HCT116 (cell line): ENCODE results near the gene TEDC1. TPM values are rescaled to one million over a fixed set of nuclear protein-coding genes. Genes with fewer than 3 reads are reported as not detected.

ENCODE experiments used
- ATAC-seq: fragments of 200-7000 bp; cut with Tn5 transposase; 2 replicates; pipeline ENCODE4 v1.9.1; 2020; ENCODE audit warnings: mild to moderate bottlenecking, moderate library complexity
- BruUV-seq: library from RNA; stranded (reverse); fragments of 400-500 nt; replicated peaks from 2 replicates; lab custom pipeline; 2021; lab: Mats Ljungman, UMichigan
- CTCF ChIA-PET: fragments of 300-600 bp; sonication (Branson Sonifier 250); formaldehyde crosslinking; loops from one replicate; lab custom pipeline; 2021; ENCODE audit warnings: antibody characterized with exemption; lab: Charles Lee
- POLR2A ChIA-PET: fragments of 300-600, 350-600 bp; sonication (Branson Sonifier 250); formaldehyde crosslinking; loops from one replicate; lab custom pipeline; 2021; ENCODE audit warnings: antibody characterized with exemption; lab: Charles Lee
- RAD21 ChIA-PET, 2 experiments: fragments of 300-600 bp; sonication (Branson Sonifier 250); formaldehyde crosslinking; loops; one replicate each; lab custom pipeline; 2023; ENCODE audit warnings: low total read pairs in 2 of 2; ENCODE audit not compliant: uncharacterized antibody in 2 of 2, unreplicated experiment in 2 of 2, low non-redundant PET in 1 of 2; lab: Charles Lee
- DNase-seq: peaks from one replicate; pipeline ENCODE4 v3.0.0-alpha.2; 2010; ENCODE audit warnings: low read depth, low spot score
- H2AFZ ChIP-seq: fragments of 200-600 bp; shearing (Covaris generic), sonication (generic); 2 replicates; pipeline ENCODE4 v1.6.1; 2017; ENCODE audit warnings: low read depth, mixed run types, mixed read lengths, antibody characterized with exemption, low read length; ENCODE audit not compliant: poor library complexity, severe bottlenecking
- H3K27ac ChIP-seq: 2 replicates; pipeline ENCODE4 v1.5.1; 2012; ENCODE audit warnings: low read depth, low read length
- H3K27me3 ChIP-seq: fragments of 200-600 bp; sonication (generic); 2 replicates; pipeline ENCODE4 v1.6.1; 2016; ENCODE audit warnings: mixed run types, low read length, mixed read lengths; ENCODE audit not compliant: insufficient read depth
- H3K36me3 ChIP-seq, 2 experiments: fragments of 200-500 bp in 1 of 2; fragments of 200-600 bp in 1 of 2; sonication (Bioruptor generic) in 1 of 2; sonication (generic) in 1 of 2; 2 replicates each; pipeline versions ENCODE4 v1.5.1 to v1.6.1; 2014 to 2016; ENCODE audit warnings: low read length in 2 of 2, inconsistent platforms in 1 of 2, mixed read lengths in 1 of 2, mixed run types in 1 of 2; ENCODE audit not compliant: insufficient read depth in 2 of 2, control insufficient read depth in 1 of 2
- H3K4me1 ChIP-seq, 2 experiments: fragments of 200-600 bp in 1 of 2; sonication (generic) in 1 of 2; 2 replicates each; pipeline versions ENCODE4 v1.5.1 to v1.6.1; 2012 to 2017; ENCODE audit warnings: low read length in 2 of 2, inconsistent platforms in 1 of 2, mild to moderate bottlenecking in 1 of 2, mixed read lengths in 1 of 2, mixed run types in 1 of 2, moderate library complexity in 1 of 2; ENCODE audit not compliant: insufficient read depth in 2 of 2, control insufficient read depth in 1 of 2
- H3K4me2 ChIP-seq: fragments of 200-600 bp; sonication (generic); 2 replicates; pipeline ENCODE4 v1.6.1; 2017; ENCODE audit warnings: mixed run types, low read length, mixed read lengths
- H3K4me3 ChIP-seq, 2 experiments: fragments of 200-600 bp in 1 of 2; sonication (generic) in 1 of 2; replicated peaks in 1 of 2; 2 replicates each; pipeline ENCODE4 v1.5.1; 2011 to 2016; ENCODE audit warnings: low read length in 2 of 2, control low read depth in 1 of 2, low read depth in 1 of 2, mild to moderate bottlenecking in 1 of 2, mixed read lengths in 1 of 2, mixed run types in 1 of 2
- H3K79me2 ChIP-seq: fragments of 200-600 bp; sonication (generic); 2 replicates; pipeline ENCODE4 v1.6.1; 2017; ENCODE audit warnings: mild to moderate bottlenecking, mixed run types, low read length, moderate library complexity, mixed read lengths; ENCODE audit not compliant: insufficient read depth
- H3K9ac ChIP-seq: fragments of 200-600 bp; sonication (generic); 2 replicates; pipeline ENCODE4 v1.6.1; 2016; ENCODE audit warnings: low read length, mixed read lengths
- H3K9me2 ChIP-seq: fragments of 200-600 bp; sonication (generic), shearing (Covaris generic); 2 replicates; pipeline ENCODE4 v1.6.1; 2017; ENCODE audit warnings: mixed run types, mild to moderate bottlenecking, moderate library complexity; ENCODE audit not compliant: insufficient read depth
- H3K9me3 ChIP-seq, 2 experiments: fragments of 200-500 bp in 1 of 2; fragments of 200-600 bp in 1 of 2; sonication (Bioruptor generic) in 1 of 2; sonication (generic) in 1 of 2; 2 replicates each; pipeline ENCODE4 v1.6.1; 2014 to 2017; ENCODE audit warnings: low read length in 2 of 2, mixed read lengths in 2 of 2, inconsistent platforms in 1 of 2, low read depth in 1 of 2, mild to moderate bottlenecking in 1 of 2, mixed run types in 1 of 2, moderate library complexity in 1 of 2; ENCODE audit not compliant: control insufficient read depth in 1 of 2, insufficient read depth in 1 of 2
- H4K20me1 ChIP-seq: fragments of 200-600 bp; sonication (generic), shearing (Covaris generic); 2 replicates; pipeline ENCODE4 v1.6.1; 2017; ENCODE audit warnings: mixed run types, mild to moderate bottlenecking, moderate library complexity; ENCODE audit not compliant: insufficient read depth
- CBX3 ChIP-seq: IDR thresholded peaks from 2 replicates; pipeline ENCODE4 v1.6.1; 2012; ENCODE audit warnings: low read depth
- EGR1 ChIP-seq: IDR thresholded peaks from 2 replicates; pipeline ENCODE4 v1.6.1; 2012; ENCODE audit warnings: low read depth
- JUND ChIP-seq: IDR thresholded peaks from 2 replicates; pipeline ENCODE4 v1.6.1; 2012
- POLR2A ChIP-seq: IDR thresholded peaks from 2 replicates; pipeline ENCODE4 v1.7.0; 2011; ENCODE audit warnings: borderline replicate concordance; ENCODE audit not compliant: insufficient read depth, insufficient read length; ENCODE audit errors: extremely low read depth
- RAD21 ChIP-seq: IDR thresholded peaks from 2 replicates; pipeline ENCODE4 v1.6.1; 2012; ENCODE audit warnings: low read depth, mild to moderate bottlenecking
- YY1 ChIP-seq: IDR thresholded peaks from 2 replicates; pipeline ENCODE4 v1.6.1; 2011; ENCODE audit warnings: low read length, low read depth, moderate library complexity, mild to moderate bottlenecking; ENCODE audit not compliant: insufficient replicate concordance; ENCODE audit errors: extremely low read depth
- intact Hi-C: fragments of 100-400 bp; cut with micrococcal nuclease; formaldehyde crosslinking; loops from 2 replicates; pipeline ENCODE4 v1.10.0; 2022
- total RNA-seq: library from RNA; stranded (reverse); gene quantifications from one replicate; pipeline ENCODE4 v1.2.1, GENCODE V29; 2021; ENCODE audit not compliant: unreplicated experiment
- TF ChIP-seq, protein P1 (sequence below), 3 experiments: fragments of 200-600 bp in 1 of 3; sonication (generic) in 1 of 3; IDR thresholded peaks in 2 of 3; conservative IDR thresholded peaks in 1 of 3; 2 replicates each; pipeline ENCODE4 v1.5.1; 2012 to 2017; ENCODE audit warnings: low read depth in 2 of 3, low read length in 2 of 3, antibody characterized with exemption in 1 of 3, borderline replicate concordance in 1 of 3, control low read depth in 1 of 3, mild to moderate bottlenecking in 1 of 3, mixed read lengths in 1 of 3, mixed run types in 1 of 3, moderate library complexity in 1 of 3; ENCODE audit not compliant: insufficient read depth in 1 of 3
- TF ChIP-seq, protein P2 (sequence below): IDR thresholded peaks from 2 replicates; pipeline ENCODE4 v1.6.1; 2012
- TF ChIP-seq, protein P3 (sequence below): IDR thresholded peaks from 2 replicates; pipeline ENCODE4 v1.6.1; 2012; ENCODE audit warnings: low read depth

The TEDC1 gene
- total RNA-seq, 1 experiment from 2014 or later: 40.4 TPM

DNA sequence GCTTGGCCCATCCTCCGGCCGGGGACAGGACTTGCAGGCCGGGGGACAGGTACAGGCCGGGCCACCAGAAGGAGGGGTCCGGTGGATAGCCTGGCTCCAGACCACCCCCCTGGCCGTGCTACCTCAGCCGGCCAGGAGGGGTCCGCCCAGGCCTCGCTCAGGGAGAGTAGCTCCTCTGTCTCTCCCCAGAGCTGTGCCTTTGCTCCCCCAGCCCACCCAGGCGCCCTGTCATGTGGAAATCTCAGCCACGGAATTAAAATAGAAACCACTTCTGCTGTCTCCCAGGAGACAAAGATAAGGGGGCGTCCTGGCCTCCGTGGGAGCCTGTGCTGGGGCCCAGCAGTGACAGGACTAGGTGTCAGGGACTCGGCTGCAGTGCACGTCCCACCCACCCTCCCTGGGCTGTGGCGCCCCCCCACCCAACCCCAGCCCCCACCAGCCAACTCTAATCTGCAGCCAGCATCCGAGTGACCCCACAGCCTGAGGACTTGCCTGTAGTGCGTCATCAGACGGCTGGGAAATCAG, 19.7 kb upstream of the TEDC1 start:
- ChIA-PET POLR2A (no interaction called here), RAD21 (no interaction called here), CTCF (interaction anchor here (4.7 kb wide), 1 partner anchor 10 kb away, joined by 20 read pairs; no protein-coding TSS in a partner anchor)
- Histone ChIP-seq H3K4me2 (no peak overlapping the region), H3K4me3 (no peak overlapping the region), H3K79me2 (no peaks in the 10 kb centered on the region), H3K27me3 (no peaks in the 10 kb centered on the region), H3K4me1 (peaks cover 17 to 27% of the 10 kb centered on the region in 2 experiments), H3K9me2 (no peaks in the 10 kb centered on the region), H3K36me3 (peaks cover 0 to 10% of the 10 kb centered on the region in 2 experiments; a peak in 2 of 4 replicates), H2AFZ (no peak overlapping the region), H4K20me1 (no peaks in the 10 kb centered on the region), H3K27ac (no peak overlapping the region), H3K9me3 (no peaks in the 10 kb centered on the region), H3K9ac (no peak overlapping the region)
- TF ChIP-seq POLR2A: no peak
- TF ChIP-seq, protein P1, sequence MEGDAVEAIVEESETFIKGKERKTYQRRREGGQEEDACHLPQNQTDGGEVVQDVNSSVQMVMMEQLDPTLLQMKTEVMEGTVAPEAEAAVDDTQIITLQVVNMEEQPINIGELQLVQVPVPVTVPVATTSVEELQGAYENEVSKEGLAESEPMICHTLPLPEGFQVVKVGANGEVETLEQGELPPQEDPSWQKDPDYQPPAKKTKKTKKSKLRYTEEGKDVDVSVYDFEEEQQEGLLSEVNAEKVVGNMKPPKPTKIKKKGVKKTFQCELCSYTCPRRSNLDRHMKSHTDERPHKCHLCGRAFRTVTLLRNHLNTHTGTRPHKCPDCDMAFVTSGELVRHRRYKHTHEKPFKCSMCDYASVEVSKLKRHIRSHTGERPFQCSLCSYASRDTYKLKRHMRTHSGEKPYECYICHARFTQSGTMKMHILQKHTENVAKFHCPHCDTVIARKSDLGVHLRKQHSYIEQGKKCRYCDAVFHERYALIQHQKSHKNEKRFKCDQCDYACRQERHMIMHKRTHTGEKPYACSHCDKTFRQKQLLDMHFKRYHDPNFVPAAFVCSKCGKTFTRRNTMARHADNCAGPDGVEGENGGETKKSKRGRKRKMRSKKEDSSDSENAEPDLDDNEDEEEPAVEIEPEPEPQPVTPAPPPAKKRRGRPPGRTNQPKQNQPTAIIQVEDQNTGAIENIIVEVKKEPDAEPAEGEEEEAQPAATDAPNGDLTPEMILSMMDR (IDR thresholded peaks at IDR 0.05 in 2 of 3, conservative IDR thresholded peaks at IDR 0.05 in 1 of 3; ENCODE audit: borderline replicate concordance in 1 of 3, insufficient read depth in 1 of 3, low read depth in 2 of 3, low read length in 2 of 3): peak in 1 of 3 experiments; percentile 28; a peak in 2 of 6 replicates
- intact Hi-C loops: no loop called here
- BruUV-seq: no TSS peak
- ATAC-seq: no peak
- no peak for DNase-seq

DNA sequence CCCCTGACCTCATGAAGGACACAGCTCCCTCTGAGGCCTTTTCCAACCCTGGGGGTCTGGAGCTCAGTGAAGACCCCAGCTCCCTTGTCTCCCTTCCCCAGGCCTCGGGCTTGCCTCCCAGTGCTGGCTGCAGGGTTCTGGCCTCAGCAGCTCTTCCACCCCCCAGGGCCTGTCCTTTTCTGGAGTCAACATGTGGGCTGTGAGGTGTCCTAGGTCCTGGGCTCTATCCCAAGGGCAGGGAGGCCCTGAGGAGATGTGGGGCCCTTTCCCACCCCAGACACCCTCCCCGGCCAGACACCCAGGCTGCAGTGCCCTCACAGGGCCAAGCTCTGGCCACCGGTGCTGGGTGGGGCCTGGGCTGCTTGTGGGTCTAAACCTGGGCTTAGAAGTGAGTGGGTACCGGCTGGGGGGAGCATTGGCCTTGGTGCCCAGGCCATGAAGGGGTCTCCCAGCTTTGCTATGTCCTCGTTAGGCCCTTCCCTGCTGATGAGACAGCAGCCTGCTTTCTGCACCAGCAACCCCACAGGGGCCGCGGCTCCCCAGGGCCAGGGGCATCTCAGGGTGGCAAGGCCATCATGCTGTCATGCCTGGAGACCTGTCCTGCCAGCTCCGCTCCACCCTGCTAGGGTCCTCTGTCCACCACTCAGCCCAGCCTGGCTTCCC, 19.1 kb upstream of the TEDC1 start:
- no peak overlapping the region for H3K4me2 ChIP-seq
- ChIA-PET POLR2A (no interaction called here), CTCF (interaction anchor here (4.7 kb wide), 1 partner anchor 9 kb away, joined by 20 read pairs; no protein-coding TSS in a partner anchor), RAD21 (no interaction called here)
- no peaks in the 10 kb centered on the region for H4K20me1 ChIP-seq
- H3K36me3 ChIP-seq: peaks cover 0 to 5% of the 10 kb centered on the region in 2 experiments; a peak in 2 of 4 replicates
- no peaks in the 10 kb centered on the region for H3K9me3 ChIP-seq
- peak overlapping the region; percentile 42; the same call in 1 of the 2 replicates for H3K27ac ChIP-seq
- no peak overlapping the region for H2AFZ ChIP-seq
- no peak for ATAC-seq
- intact Hi-C loops: no loop called here
- H3K27me3 ChIP-seq: no peaks in the 10 kb centered on the region
- no TSS peak for BruUV-seq
- peaks cover 21 to 27% of the 10 kb centered on the region in 2 experiments for H3K4me1 ChIP-seq
- no peaks in the 10 kb centered on the region for H3K79me2 ChIP-seq
- TF ChIP-seq CBX3 (no peak), EGR1 (no peak), RAD21 (no peak), YY1 (no peak), JUND (no peak), POLR2A (no peak)
- TF ChIP-seq, protein P2, sequence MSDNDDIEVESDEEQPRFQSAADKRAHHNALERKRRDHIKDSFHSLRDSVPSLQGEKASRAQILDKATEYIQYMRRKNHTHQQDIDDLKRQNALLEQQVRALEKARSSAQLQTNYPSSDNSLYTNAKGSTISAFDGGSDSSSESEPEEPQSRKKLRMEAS: no peak
- TF ChIP-seq, protein P3, sequence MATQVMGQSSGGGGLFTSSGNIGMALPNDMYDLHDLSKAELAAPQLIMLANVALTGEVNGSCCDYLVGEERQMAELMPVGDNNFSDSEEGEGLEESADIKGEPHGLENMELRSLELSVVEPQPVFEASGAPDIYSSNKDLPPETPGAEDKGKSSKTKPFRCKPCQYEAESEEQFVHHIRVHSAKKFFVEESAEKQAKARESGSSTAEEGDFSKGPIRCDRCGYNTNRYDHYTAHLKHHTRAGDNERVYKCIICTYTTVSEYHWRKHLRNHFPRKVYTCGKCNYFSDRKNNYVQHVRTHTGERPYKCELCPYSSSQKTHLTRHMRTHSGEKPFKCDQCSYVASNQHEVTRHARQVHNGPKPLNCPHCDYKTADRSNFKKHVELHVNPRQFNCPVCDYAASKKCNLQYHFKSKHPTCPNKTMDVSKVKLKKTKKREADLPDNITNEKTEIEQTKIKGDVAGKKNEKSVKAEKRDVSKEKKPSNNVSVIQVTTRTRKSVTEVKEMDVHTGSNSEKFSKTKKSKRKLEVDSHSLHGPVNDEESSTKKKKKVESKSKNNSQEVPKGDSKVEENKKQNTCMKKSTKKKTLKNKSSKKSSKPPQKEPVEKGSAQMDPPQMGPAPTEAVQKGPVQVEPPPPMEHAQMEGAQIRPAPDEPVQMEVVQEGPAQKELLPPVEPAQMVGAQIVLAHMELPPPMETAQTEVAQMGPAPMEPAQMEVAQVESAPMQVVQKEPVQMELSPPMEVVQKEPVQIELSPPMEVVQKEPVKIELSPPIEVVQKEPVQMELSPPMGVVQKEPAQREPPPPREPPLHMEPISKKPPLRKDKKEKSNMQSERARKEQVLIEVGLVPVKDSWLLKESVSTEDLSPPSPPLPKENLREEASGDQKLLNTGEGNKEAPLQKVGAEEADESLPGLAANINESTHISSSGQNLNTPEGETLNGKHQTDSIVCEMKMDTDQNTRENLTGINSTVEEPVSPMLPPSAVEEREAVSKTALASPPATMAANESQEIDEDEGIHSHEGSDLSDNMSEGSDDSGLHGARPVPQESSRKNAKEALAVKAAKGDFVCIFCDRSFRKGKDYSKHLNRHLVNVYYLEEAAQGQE: no peak
- TF ChIP-seq, protein P1 (IDR thresholded peaks at IDR 0.05 in 2 of 3, conservative IDR thresholded peaks at IDR 0.05 in 1 of 3; ENCODE audit: borderline replicate concordance in 1 of 3, insufficient read depth in 1 of 3, low read depth in 2 of 3, low read length in 2 of 3): no peak
- no peak for DNase-seq
- H3K9me2 ChIP-seq: no peaks in the 10 kb centered on the region
- no peak overlapping the region for H3K9ac ChIP-seq
- no peak overlapping the region for H3K4me3 ChIP-seq
